ENCODE measurements around the gene LCORL.

LCORL gene

DNA sequence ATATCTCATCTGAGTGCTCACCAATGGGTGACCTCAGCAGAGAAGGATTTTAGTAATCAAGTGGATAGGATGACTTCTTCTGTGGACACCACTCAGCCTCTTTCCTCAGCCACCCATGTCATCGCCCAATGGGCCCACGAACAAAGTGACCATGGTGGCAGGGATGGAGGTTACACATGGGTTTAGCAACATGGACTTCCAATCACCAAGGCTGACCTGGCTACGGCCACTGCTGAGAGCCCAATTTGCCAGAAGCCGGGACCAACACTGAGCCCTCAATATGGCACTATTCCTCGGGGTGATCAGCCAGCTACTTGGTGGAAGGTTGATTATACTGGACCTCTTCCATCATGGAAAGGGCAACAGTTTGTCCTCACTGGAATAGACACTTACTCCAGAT, 97.4 kb downstream of the LCORL start:
- TF ChIP-seq, protein P1, sequence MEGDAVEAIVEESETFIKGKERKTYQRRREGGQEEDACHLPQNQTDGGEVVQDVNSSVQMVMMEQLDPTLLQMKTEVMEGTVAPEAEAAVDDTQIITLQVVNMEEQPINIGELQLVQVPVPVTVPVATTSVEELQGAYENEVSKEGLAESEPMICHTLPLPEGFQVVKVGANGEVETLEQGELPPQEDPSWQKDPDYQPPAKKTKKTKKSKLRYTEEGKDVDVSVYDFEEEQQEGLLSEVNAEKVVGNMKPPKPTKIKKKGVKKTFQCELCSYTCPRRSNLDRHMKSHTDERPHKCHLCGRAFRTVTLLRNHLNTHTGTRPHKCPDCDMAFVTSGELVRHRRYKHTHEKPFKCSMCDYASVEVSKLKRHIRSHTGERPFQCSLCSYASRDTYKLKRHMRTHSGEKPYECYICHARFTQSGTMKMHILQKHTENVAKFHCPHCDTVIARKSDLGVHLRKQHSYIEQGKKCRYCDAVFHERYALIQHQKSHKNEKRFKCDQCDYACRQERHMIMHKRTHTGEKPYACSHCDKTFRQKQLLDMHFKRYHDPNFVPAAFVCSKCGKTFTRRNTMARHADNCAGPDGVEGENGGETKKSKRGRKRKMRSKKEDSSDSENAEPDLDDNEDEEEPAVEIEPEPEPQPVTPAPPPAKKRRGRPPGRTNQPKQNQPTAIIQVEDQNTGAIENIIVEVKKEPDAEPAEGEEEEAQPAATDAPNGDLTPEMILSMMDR (IDR thresholded peaks at IDR 0.05): no peak

DNA sequence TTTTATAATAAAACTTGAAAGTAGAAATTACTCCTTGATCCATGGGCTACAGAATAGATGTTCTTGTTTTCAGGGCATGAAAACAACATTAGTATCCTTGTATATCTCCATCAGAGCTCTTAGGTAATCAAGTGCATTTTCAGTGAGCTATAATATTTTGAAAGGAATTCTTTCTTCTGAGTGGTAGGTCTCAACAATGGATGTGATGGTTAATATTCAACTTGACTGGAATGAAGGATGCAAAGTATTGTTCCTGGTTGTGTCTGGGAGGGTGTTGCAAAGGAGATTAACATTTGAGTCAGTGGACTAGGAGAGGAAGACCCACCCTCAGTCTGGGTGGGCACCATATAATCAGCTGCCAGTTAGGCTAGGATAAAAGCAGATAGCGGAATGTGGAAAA, 100.1 kb downstream of the LCORL start:
- TF ChIP-seq, protein P1 (IDR thresholded peaks at IDR 0.05): no peak

DNA sequence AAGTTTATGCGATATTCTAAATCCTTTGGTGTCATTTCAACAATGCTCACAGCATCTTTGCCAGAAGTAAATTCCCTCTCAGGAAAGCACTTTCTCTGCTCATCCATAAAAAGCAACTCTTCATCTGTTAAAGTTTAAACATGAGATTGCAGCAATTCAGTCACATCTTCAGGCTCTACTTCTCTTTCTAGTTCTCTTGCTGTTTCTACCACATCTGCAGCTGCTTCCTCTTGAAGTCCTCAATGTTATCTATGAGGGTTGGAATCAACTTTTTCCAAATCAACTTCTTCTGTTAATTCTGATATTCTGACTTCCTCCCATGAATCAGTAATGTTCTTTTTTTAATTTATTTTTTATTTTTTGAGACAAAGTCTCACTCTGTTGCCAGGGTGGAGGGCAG, 100.9 kb downstream of the LCORL start:
- TF ChIP-seq, protein P1 (IDR thresholded peaks at IDR 0.05): no peak

DNA sequence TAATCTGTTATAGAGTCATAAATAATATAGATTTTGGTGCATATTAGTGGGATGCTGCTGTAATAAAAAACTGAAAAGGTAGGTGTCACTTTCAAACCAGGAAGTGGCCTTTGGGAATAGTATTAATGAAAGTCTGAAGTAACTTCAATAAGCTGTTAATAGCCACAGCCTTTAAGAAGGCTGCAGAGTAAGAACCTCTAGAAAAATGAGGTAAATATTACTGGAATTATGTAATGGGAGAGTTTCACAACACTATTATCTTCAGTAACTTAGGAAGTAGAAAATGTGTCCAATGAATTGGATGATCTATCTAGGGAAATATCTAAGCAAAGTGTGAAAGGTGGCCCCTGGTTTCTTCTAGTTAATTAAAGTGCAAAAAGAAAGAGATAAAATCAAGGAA, 106.1 kb downstream of the LCORL start:
- TF ChIP-seq, protein P1 (IDR thresholded peaks at IDR 0.05): no peak

DNA sequence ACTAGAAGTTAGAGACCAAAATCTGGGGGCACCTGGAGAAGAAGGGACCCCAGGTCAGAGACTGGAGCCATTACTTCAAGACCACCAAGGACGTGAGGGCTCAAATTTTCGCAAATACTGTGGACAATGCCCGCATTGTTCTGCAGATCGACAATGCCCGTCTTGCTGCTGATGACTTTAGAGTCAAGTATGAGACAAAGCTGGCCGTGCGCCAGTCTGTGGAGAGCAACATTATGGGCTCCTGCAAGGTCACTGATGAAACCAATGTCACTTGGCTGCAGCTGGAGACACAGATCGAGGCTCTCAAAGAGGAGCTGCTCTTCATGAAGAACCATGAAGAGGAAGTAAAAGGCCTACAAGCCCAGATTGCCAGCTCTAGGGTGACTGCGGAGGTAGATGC, 109.5 kb downstream of the LCORL start:
- TF ChIP-seq, protein P1 (IDR thresholded peaks at IDR 0.05): no peak

DNA sequence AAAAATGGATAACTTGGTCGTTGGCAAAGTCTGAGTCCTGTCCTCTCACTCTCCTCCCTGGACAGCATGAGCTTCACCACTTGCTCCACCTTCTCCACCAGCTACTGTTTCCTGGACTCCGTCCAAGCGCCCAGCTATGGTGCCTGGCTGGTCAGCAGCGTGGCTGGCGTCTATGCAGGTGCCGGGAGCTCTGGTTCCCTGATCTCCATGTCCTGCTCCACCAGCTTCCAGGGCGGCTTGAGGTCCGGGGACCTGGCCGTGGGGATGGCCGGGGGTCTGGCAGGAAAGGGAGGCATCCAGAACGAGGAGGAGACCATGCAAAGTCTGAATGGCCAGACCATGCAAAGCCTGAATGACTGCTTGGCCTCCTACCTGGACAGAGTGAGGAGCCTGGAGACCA, 109.9 kb downstream of the LCORL start:
- TF ChIP-seq, protein P1 (IDR thresholded peaks at IDR 0.05): no peak

DNA sequence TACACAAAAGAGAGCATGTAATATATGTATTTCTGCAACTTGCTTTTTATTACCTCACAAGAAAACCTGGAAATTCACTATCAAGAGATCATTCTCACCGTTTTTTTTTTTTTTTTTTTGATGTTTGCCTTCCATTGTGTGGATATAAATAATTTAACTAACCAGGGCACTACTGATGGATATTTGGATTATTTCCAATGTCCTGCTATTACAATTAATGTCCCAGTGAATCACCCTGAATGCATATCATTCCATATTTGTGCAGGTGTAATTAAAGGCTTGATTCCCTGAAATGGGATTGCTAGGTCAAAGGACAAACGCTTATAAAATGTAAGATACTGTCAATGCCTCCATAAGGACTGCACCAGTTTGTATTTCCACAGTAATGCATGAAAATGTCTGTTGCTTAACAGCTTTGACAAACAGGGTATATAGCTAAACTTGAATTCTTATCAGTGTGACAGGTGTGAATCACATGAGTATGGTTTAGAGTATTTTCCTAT, 123.0 kb downstream of the LCORL start:
- TF ChIP-seq, protein P1 (IDR thresholded peaks at IDR 0.05): no peak

DNA sequence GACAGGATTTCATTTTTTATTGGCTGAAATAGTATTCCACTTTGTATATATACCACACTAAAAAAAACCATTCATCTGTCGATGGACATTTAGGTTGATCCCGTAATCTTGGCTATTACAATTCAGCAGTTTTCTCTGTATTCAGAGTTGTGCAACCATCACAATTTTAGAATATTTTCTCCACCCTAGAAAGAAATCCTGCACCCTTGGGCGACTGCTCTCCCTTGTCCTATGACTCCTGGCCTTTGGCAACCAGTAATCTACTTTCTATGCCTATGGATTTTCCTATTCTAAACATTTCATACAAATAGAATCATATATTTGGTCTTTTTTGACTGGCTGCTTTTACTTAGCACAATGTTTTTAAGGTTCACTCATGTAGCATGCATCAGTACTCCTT, 126.1 kb downstream of the LCORL start:
- TF ChIP-seq, protein P1 (IDR thresholded peaks at IDR 0.05): no peak

All from LNCAP (cell line).